Fibroblast of skin of left biceps (primary cell): ENCODE data around the gene SLC1A3.
A peak's percentile ranks its signal among the peaks of the same experiment; 100 is the strongest.
"Not testable (repeated sequence)": the region's sequence is repeated elsewhere in the genome, so short reads cannot be mapped to it uniquely, and the experiment has no call there.

ENCODE experiments used
- DNase-seq, 2 experiments: peaks; one replicate each; pipeline ENCODE4 v3.0.0-alpha.2; 2013; ENCODE audit warnings: low read depth in 2 of 2

Gene SLC1A3

DNA sequence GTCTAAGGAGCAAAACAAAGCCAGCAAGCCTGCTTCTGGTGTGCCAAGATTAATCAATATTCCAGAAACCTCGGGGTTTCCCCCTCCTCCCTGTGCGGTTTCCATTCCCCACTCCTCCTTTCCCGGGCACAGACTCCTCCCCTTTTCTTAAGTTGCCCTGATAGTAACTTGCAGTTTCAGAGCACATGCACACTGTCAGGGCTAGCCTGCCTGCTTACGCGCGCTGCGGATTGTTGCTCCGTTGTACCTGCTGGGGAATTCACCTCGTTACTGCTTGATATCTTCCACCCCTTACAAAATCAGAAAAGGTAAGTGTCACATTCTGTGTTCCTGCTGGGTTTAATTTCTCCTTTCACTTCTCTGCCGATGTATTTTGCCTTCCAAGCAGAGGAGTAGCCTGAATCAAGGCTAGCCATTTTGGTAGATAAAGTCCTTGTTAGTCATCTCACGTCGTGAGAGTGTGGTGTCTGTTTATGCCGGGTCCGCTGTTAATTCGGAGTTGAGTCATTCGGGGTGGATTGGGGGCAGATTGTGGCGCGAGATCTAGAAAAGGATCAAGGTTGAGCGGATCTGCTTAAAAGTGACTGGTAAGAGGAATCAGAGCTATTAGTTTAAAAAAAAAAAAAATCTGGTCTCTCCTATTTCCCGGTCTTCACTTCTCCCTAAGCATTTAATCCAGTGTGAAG lies at the start of gene SLC1A3:
TSS of gene SLC1A3 (plus strand) at position 179 of the 686 bp plus-strand sequence. CDS start 1,818 bp downstream, outside the sequence.
- peak in 1 of 2 experiments; percentile 45 for DNase-seq

GRCh38 chr5:36558641-36559040 lies 47.8 kb upstream of the SLC1A3 start:
- DNase-seq, result no peak

- no peak for DNase-seq
These were observed 44.8 kb upstream of the SLC1A3 start for GRCh38 chr5:36561601-36562000.

DNA sequence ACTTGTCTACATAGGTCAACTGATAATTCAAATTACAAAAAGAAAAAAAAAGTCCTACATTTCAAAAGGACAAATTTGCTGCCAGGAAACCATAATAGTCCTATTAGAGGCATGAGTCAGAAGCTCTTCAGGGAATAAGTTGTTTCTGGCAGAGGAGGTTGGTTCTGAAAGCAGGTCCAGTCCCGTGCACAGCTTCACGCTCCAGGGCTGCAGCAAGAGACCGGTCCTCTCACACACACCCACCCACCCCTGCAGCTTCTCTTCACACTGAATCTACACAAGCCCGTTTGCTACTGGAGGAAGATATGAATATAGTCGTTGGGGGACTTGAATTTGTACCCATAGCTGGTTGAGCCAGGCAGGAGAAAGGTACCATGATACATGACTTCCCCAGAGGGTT lies 36.9 kb upstream of the SLC1A3 start:
- DNase-seq, result no peak

GRCh38 chr5:36570301-36571095 lies 35.9 kb upstream of the SLC1A3 start:
- no peak for DNase-seq

DNA sequence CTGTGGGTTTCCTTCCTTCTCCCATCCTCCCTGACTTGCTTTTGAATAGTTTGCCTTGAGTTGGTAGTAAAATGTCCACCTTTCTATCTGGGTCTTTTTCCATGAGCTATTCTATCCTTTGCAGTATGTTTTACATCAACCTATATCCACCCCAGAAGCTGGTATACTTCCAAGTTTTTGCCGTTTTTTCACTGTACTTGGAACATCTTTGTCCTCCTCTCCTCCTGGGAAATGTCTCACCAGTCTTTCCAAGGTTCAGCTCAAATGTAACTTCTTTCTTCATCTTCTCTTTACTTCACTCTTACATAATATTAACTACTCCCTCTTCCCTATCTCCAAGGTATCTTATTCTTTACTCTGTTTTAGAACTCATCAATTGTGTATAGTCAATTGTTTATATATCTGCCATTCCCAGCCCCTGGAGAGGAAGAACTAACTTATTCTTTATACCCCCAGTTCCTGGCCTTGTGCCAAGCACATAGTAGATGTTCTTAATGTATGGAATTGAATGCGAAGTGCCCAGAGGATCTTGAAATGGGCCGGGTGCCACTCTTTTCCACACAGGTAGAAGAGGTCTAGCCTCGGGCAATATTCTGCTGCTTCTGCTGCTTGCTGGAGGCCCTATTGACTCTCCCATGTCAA lies 34.9 kb upstream of the SLC1A3 start:
- no peak for DNase-seq

GRCh38 chr5:36573438-36573837 lies 33.0 kb upstream of the SLC1A3 start:
- peak; percentile 75 to 77 for DNase-seq

- no peak for DNase-seq
These were observed 31.0 kb upstream of the SLC1A3 start for GRCh38 chr5:36575361-36575781.

DNA sequence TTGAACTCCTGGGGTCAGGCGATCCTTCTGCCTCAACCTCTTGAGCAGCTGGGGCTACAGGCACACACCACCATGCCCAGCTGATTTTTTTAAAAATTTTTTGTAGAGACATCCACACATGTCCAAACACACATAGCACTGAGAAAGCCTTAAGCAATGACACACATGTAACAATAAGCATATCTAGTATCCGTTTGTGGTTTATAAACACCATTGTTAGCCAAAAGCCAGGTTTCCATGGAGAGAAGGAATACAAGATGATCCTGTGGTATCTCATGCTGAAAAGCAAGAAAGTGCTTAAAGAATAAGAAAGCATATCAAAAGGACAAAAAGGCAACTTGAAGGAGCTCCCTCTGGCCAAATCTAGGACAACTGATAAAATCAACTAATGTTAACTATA lies 29.7 kb upstream of the SLC1A3 start:
- DNase-seq, result no peak

DNA sequence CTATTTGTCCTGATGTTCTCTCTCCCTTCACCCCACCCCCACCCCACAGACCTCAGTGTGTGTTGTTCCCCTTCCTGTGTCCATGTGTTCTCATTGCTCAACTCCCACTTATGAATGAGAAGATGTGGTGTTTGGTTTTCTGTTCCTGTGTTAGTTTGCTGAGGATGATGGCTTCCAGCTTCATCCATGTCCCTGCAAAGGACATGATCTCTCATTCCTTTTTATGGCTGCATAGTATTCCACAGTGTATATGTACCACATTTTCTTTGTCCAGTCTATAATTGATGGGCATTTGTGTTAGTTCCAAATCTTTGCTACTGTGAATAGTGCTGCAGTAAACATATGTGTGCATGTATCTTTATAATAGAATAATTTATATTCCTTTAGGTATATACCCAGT lies 26.5 kb upstream of the SLC1A3 start:
- not testable (repeated sequence) for DNase-seq

DNA sequence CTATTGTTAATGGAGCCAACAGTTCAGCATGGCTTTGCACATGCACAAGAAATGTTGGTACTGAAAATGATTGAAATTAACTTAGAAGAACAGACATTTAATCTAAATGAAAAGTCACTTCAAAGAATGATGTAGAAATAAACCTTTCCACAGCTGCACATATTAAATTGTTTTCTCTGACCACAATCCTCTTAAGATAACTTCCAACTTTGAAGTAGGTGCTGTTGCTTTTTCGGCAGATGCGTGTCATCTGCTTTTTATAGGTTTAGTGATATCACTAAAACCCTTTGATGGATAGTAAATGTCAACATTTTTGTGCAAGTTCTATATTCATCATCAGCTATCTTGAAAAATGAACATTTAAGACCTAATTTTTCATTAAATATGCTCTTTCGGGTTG lies 25.3 kb upstream of the SLC1A3 start:
- DNase-seq, result no peak

GRCh38 chr5:36584009-36584875 lies 22.2 kb upstream of the SLC1A3 start:
- DNase-seq, result no peak

DNA sequence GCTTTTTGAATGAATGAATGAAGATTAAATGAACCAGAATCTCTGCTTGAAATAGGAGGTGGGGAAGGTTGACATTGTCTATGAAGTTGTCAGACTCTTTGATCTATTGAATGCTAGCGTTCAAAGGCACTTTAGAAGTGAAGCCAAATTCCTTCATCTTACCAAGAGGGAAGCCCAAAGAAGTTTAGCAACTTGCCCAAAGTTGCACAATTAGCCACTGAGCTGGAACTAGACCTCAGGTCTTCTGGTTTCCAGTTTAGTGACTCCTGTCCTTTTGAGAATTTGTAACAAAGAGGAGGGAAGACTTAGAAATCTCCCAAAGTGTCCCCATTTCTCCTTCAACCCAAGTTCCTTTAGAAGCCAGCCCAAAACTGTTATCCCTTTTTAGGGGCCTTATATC lies 20.7 kb upstream of the SLC1A3 start:
- DNase-seq, result no peak

DNA sequence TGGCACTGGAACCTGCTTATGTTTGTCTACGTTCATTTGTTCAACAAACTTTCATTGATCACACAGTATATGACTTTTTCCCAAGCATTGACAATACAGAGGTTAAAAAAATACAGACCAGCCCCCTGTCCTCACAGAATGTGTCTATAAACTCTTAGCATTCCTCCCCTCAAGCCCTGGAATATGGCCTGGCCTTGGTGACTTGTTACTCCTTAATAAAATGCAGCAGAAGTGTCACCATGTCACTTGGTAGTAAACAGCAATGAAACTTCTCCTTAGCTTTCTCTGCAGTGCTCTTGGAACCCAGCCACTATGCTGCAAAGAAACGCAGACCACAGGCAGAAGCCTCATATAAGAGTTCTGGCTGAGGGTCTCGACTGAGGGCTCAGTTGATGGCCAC lies 19.1 kb upstream of the SLC1A3 start:
- no peak for DNase-seq

- DNase-seq, result not testable (repeated sequence)
These were observed 16.7 kb upstream of the SLC1A3 start for GRCh38 chr5:36589735-36590134.

DNA sequence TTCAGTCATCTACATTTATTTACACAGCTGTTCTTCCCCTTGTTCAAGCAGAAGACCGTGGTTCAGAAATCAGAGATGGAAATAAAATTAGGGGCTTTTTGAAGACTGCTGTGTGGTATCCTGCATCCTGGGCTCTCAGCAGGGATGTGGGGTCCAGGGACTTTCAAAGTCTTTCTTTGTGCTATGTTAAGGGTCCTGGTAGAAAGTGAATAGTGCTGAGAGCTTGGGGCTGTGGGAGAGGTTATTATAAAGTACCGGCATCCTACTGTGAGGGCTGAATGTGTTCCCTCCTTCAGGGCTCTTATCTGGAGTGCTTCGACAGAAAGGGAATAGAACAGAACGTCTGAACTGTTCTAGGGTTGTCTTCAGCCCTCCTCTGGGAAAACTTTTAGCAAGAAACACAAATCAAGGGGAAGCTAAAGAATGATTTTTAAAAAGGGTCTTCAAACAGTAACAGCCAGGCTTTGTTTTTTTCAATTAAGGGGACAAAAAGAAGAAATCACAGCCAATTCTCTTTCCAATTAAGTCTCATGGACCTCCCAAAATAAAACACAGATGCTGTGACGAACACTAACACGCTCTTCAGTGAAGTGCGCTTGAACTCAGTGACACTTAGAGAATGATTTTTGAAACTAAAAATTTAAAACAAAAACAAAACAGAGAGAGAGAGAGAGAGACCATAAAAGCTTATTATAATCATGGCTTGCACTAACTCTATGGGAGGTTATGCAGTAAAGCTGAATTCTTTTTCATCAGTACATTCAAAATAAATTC lies 15.7 kb upstream of the SLC1A3 start:
- DNase-seq, result no peak

- DNase-seq, result no peak
These were observed 12.5 kb upstream of the SLC1A3 start for GRCh38 chr5:36593867-36594266.

- DNase-seq, result no peak
These were observed 10.2 kb upstream of the SLC1A3 start for GRCh38 chr5:36596247-36596646.

GRCh38 chr5:36596756-36597155 lies 9.7 kb upstream of the SLC1A3 start:
- no peak for DNase-seq

DNA sequence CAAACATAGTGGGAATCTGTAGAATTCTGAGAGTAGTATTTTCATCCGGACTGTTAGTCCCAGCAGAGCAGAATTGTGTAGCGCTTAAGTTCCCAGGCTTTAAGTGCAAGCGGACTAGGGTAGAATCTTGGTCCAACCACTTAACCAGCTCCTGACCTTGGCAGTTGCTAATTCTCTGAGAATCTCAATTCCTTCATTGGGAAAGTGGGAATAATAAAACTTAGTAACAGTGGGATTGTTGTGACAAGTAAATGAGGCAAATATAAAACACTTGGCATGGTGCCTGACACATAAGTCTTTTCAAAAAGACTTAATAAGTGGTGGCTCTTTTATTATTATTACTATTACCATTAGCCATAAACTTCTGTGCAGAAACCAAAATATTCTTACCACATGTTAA lies 8.4 kb upstream of the SLC1A3 start:
- no peak for DNase-seq
